SK-N-MC (cell line): ENCODE data around the gene TTC34.

Experiments
- DNase-seq: peaks from one replicate; pipeline ENCODE4 v3.0.0-alpha.2; 2011; ENCODE audit warnings: low read depth, low spot score
- H3K27ac ChIP-seq: fragments of 200-600 bp; sonication (generic); 2 replicates; pipeline ENCODE4 v1.5.1; 2016; ENCODE audit warnings: mixed run types
- H3K36me3 ChIP-seq: fragments of 200-600 bp; sonication (generic); 2 replicates; pipeline ENCODE4 v1.6.1; 2017; ENCODE audit warnings: antibody characterized with exemption, low read length, mixed read lengths; ENCODE audit not compliant: insufficient read depth
- H3K4me3 ChIP-seq: fragments of 200-600 bp; sonication (generic); 2 replicates; pipeline ENCODE4 v1.5.1; 2016
- H3K9ac ChIP-seq: fragments of 200-600 bp; sonication (generic); 2 replicates; pipeline ENCODE4 v1.8.0; 2017; ENCODE audit warnings: mixed run types, mixed read lengths; ENCODE audit not compliant: insufficient read length
- H3K9me3 ChIP-seq: fragments of 200-600 bp; sonication (generic); 2 replicates; pipeline ENCODE4 v1.6.1; 2017; ENCODE audit warnings: low read depth, mild to moderate bottlenecking, antibody characterized with exemption, low read length, moderate library complexity, mixed read lengths
- EZH2 ChIP-seq: fragments of 200-600 bp; sonication (generic); IDR thresholded peaks from one replicate; pipeline ENCODE4 v1.6.1; 2017; ENCODE audit warnings: antibody characterized with exemption
- FOXP2 ChIP-seq: optimal IDR thresholded peaks from 2 replicates; pipeline ENCODE3; 2011; ENCODE audit warnings: mild to moderate bottlenecking, moderate library complexity; ENCODE audit not compliant: insufficient read depth; ENCODE audit errors: extremely low read length, control extremely low read depth
- POLR2AphosphoS5 ChIP-seq: IDR thresholded peaks from 2 replicates; pipeline ENCODE4 v1.6.1; 2012; ENCODE audit warnings: mild to moderate bottlenecking, low read depth, low read length, borderline replicate concordance

The TTC34 gene

DNA sequence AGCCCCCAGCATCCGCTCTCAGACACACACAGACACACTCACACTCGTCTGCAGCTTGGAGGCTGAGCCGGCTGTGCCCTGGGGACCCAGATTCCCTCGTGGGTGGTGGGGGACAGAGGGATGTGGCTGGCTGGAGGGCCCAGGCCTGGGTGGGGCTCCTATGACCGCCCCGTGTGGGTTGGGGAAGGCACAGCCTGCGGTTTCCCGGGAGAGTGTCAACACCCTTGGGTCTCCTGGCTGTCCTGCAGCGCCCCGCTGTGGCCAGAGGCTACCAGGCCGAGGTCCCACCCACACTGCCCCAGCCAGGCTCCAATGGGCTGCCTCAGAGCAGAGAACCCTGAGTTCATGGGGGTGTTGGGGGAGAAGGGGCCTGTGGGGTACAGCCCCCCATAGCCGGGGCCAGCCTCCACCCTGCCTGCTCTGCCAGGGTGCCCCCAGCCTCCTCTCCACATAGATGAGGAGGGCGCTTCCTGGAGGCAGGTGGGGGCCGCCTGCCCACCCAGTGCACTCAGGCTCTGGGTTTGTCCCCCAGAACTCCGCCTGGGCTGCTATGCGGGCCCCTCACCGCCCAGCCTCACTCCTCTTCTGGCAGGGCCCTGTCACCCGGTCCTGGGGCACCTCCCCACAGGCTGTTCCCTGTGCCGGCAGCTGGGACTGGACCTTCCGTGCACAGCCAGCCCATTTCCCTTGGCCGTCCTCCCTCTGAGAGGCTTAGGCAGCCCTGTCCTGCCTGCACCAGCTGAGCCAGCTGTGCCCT lies at the start of gene TTC34:
TTC34 (minus strand) TSS at position 159 of the 757 bp plus-strand sequence. CDS start 866 bp downstream, outside the sequence.
- TF ChIP-seq EZH2 (no peak), FOXP2 (no peak)
- no peak for DNase-seq
- Histone ChIP-seq H3K9ac (no peak within 1 kb of the TSS), H3K27ac (no peak within 1 kb of the TSS), H3K9me3 (no peaks in the 10 kb centered on the region), H3K36me3 (no peaks in the 10 kb centered on the region), H3K4me3 (no peak within 1 kb of the TSS)

GRCh38 chr1:2850502-2850901 lies 49.0 kb upstream of the TTC34 start:
- Histone ChIP-seq H3K36me3 (no peaks in the 10 kb centered on the region), H3K27ac (no peak overlapping the region), H3K9me3 (no peaks in the 10 kb centered on the region), H3K9ac (no peak overlapping the region), H3K4me3 (no peak overlapping the region)
- DNase-seq, result no peak
- TF ChIP-seq EZH2, result no peak
- TF ChIP-seq FOXP2, result no peak
- TF ChIP-seq POLR2AphosphoS5, result no peak

GRCh38 chr1:2848006-2848670 lies 46.6 kb upstream of the TTC34 start:
- no peak overlapping the region for H3K4me3 ChIP-seq
- H3K27ac ChIP-seq, result no peak overlapping the region
- no peak for DNase-seq
- no peaks in the 10 kb centered on the region for H3K36me3 ChIP-seq
- H3K9me3 ChIP-seq, result no peaks in the 10 kb centered on the region
- TF ChIP-seq EZH2 (no peak), POLR2AphosphoS5 (no peak), FOXP2 (no peak)
- H3K9ac ChIP-seq, result no peak overlapping the region

- TF ChIP-seq EZH2, result no peak
- no peak for TF ChIP-seq POLR2AphosphoS5
- no peak for TF ChIP-seq FOXP2
- Histone ChIP-seq H3K9me3 (no peaks in the 10 kb centered on the region), H3K27ac (no peak overlapping the region), H3K4me3 (no peak overlapping the region), H3K9ac (no peak overlapping the region), H3K36me3 (no peaks in the 10 kb centered on the region)
- DNase-seq, result no peak
Observed at GRCh38 chr1:2847086-2847985, 45.8 kb upstream of the TTC34 start.

DNA sequence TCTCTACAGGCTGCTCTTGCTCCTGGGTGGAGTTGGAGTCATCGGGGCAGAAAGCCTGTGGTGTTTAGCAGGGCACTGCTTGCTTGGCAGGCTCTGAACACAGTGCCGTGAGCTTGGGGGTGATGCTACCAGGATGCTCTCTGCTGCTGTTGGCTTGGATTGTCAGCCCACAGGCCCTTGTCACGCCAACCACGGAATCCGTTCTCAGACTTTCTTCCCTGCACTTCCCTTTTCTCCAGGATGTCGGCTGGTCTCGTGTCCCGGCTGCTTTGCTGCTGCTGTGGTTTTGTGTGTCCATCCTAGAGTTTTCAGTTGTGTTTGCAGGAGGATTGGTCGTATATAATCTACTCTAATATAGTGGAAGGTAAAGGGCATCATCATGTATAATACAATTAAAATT lies 44.4 kb upstream of the TTC34 start:
- TF ChIP-seq FOXP2 (no peak), EZH2 (no peak), POLR2AphosphoS5 (no peak)
- Histone ChIP-seq H3K27ac (no peak overlapping the region), H3K4me3 (no peak overlapping the region), H3K36me3 (no peaks in the 10 kb centered on the region), H3K9me3 (no peaks in the 10 kb centered on the region), H3K9ac (no peak overlapping the region)
- DNase-seq, result no peak

DNA sequence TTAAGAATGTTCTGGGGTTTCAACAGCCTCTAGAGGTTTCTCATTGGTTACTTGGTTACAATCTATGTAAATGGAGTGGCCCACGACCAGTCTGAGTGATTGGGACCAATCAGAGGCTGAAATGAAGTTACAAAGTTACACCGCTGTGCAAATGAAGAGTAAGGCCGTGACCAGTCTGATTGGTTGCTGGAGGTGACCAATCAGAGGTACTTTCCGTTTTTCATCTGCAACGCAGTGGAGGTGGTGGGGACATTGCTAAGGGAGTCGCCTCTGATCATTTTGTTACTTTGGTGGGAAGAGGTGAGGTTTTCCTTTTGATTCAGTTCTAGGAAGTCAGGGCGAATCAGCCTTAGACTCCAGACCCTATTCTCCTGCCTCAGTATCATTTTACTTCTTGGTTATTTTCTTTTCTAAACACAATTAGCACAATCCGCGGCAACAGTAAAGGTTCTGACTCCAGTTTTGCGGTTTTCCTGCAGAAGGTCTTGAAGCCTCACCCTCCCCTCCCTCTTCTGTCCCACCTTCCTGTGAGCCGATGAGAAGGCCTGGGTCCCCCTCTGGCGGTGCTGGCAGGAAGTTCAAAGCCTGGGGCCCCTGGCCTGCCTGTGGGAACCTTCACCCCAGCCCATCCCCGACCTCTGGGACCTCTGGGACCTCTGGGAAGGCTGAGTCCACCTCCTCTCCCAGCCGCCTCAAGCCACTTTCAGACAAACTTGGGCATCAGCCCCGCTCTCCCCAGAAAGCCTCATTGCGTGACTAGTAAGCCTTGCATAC lies 38.7 kb upstream of the TTC34 start:
- no peak overlapping the region for H3K9ac ChIP-seq
- TF ChIP-seq POLR2AphosphoS5, result no peak
- no peak for TF ChIP-seq EZH2
- no peak for TF ChIP-seq FOXP2
- H3K36me3 ChIP-seq, result no peaks in the 10 kb centered on the region
- no peak overlapping the region for H3K4me3 ChIP-seq
- no peak overlapping the region for H3K27ac ChIP-seq
- H3K9me3 ChIP-seq, result no peaks in the 10 kb centered on the region
- no peak for DNase-seq

GRCh38 chr1:2837823-2838222 lies 36.3 kb upstream of the TTC34 start:
- DNase-seq, result no peak
- H3K4me3 ChIP-seq, result no peak overlapping the region
- no peak overlapping the region for H3K27ac ChIP-seq
- H3K36me3 ChIP-seq, result no peaks in the 10 kb centered on the region
- H3K9me3 ChIP-seq, result no peaks in the 10 kb centered on the region
- TF ChIP-seq POLR2AphosphoS5, result no peak
- no peak for TF ChIP-seq EZH2
- no peak for TF ChIP-seq FOXP2
- H3K9ac ChIP-seq, result no peak overlapping the region
